ENCODE measurements around the gene SLC38A5. TPM values are rescaled to one million over a fixed set of nuclear protein-coding genes. Genes with fewer than 3 reads are reported as not detected.

Gene SLC38A5
- total and polyA plus RNA-seq, 2 experiments from 2014 or later: 20.7 to 47.7 TPM

DNA sequence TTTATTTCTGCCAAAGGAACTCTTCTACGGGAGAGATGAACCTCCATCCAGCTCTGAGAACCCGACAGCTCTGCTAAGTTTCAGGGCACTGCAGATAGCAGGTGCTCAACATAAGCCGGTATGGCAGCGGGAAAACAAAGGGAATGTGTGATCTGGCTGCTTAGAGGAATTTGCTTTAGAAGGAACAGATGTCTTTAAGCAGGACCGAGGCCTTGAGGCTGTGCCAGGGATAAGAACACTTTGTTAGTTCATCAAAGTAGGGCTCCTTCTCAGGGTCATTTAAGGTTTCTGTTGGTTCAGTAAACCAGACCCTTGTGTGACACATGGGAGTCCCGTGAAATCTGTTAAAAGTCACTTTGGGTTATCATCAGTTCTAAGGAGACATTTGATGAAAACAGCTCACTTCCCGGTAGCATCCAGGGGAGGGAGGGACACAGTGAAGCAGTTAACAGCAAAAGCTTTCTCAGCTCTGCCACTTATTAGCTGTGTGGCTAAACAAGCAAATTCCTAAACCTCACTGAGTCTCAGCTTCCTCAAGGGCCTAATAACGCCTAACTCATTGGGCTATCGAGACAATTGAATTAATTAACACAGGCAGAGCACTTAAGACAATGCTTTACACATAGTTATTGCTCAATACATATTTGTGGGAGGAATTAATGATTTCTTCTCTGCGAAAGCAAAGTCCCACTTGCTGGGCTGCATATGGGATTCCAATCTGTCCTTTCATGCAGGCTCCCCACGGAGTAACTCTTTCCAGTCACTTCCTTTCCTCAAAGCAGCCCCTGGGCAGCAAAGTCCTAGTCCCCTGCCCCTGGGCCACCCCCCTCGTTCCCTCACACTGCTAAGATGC, 3.0 kb upstream of the SLC38A5 start (continued):
- TF ChIP-seq, protein P1, sequence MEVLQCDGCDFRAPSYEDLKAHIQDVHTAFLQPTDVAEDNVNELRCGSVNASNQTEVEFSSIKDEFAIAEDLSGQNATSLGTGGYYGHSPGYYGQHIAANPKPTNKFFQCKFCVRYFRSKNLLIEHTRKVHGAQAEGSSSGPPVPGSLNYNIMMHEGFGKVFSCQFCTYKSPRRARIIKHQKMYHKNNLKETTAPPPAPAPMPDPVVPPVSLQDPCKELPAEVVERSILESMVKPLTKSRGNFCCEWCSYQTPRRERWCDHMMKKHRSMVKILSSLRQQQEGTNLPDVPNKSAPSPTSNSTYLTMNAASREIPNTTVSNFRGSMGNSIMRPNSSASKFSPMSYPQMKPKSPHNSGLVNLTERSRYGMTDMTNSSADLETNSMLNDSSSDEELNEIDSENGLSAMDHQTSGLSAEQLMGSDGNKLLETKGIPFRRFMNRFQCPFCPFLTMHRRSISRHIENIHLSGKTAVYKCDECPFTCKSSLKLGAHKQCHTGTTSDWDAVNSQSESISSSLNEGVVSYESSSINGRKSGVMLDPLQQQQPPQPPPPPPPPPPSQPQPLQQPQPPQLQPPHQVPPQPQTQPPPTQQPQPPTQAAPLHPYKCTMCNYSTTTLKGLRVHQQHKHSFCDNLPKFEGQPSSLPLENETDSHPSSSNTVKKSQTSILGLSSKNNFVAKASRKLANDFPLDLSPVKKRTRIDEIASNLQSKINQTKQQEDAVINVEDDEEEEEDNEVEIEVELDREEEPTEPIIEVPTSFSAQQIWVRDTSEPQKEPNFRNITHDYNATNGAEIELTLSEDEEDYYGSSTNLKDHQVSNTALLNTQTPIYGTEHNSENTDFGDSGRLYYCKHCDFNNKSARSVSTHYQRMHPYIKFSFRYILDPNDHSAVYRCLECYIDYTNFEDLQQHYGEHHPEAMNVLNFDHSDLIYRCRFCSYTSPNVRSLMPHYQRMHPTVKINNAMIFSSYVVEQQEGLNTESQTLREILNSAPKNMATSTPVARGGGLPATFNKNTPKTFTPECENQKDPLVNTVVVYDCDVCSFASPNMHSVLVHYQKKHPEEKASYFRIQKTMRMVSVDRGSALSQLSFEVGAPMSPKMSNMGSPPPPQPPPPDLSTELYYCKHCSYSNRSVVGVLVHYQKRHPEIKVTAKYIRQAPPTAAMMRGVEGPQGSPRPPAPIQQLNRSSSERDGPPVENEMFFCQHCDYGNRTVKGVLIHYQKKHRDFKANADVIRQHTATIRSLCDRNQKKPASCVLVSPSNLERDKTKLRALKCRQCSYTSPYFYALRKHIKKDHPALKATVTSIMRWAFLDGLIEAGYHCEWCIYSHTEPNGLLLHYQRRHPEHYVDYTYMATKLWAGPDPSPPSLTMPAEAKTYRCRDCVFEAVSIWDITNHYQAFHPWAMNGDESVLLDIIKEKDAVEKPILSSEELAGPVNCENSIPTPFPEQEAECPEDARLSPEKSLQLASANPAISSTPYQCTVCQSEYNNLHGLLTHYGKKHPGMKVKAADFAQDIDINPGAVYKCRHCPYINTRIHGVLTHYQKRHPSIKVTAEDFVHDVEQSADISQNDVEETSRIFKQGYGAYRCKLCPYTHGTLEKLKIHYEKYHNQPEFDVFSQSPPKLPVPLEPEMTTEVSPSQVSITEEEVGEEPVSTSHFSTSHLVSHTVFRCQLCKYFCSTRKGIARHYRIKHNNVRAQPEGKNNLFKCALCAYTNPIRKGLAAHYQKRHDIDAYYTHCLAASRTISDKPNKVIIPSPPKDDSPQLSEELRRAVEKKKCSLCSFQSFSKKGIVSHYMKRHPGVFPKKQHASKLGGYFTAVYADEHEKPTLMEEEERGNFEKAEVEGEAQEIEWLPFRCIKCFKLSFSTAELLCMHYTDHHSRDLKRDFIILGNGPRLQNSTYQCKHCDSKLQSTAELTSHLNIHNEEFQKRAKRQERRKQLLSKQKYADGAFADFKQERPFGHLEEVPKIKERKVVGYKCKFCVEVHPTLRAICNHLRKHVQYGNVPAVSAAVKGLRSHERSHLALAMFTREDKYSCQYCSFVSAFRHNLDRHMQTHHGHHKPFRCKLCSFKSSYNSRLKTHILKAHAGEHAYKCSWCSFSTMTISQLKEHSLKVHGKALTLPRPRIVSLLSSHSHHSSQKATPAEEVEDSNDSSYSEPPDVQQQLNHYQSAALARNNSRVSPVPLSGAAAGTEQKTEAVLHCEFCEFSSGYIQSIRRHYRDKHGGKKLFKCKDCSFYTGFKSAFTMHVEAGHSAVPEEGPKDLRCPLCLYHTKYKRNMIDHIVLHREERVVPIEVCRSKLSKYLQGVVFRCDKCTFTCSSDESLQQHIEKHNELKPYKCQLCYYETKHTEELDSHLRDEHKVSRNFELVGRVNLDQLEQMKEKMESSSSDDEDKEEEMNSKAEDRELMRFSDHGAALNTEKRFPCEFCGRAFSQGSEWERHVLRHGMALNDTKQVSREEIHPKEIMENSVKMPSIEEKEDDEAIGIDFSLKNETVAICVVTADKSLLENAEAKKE (CRISPR knock-in tag; IDR thresholded peaks at IDR 0.05): no peak
- TF ChIP-seq, protein P2, sequence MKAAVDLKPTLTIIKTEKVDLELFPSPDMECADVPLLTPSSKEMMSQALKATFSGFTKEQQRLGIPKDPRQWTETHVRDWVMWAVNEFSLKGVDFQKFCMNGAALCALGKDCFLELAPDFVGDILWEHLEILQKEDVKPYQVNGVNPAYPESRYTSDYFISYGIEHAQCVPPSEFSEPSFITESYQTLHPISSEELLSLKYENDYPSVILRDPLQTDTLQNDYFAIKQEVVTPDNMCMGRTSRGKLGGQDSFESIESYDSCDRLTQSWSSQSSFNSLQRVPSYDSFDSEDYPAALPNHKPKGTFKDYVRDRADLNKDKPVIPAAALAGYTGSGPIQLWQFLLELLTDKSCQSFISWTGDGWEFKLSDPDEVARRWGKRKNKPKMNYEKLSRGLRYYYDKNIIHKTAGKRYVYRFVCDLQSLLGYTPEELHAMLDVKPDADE (IDR thresholded peaks at IDR 0.05): no peak
- TF ChIP-seq, protein P3, sequence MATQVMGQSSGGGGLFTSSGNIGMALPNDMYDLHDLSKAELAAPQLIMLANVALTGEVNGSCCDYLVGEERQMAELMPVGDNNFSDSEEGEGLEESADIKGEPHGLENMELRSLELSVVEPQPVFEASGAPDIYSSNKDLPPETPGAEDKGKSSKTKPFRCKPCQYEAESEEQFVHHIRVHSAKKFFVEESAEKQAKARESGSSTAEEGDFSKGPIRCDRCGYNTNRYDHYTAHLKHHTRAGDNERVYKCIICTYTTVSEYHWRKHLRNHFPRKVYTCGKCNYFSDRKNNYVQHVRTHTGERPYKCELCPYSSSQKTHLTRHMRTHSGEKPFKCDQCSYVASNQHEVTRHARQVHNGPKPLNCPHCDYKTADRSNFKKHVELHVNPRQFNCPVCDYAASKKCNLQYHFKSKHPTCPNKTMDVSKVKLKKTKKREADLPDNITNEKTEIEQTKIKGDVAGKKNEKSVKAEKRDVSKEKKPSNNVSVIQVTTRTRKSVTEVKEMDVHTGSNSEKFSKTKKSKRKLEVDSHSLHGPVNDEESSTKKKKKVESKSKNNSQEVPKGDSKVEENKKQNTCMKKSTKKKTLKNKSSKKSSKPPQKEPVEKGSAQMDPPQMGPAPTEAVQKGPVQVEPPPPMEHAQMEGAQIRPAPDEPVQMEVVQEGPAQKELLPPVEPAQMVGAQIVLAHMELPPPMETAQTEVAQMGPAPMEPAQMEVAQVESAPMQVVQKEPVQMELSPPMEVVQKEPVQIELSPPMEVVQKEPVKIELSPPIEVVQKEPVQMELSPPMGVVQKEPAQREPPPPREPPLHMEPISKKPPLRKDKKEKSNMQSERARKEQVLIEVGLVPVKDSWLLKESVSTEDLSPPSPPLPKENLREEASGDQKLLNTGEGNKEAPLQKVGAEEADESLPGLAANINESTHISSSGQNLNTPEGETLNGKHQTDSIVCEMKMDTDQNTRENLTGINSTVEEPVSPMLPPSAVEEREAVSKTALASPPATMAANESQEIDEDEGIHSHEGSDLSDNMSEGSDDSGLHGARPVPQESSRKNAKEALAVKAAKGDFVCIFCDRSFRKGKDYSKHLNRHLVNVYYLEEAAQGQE (IDR thresholded peaks at IDR 0.05; ENCODE audit: unreplicated experiment): no peak
- TF ChIP-seq ZNF114 (CRISPR knock-in tag; IDR thresholded peaks at IDR 0.05): no peak
- no peak for TF ChIP-seq NANOG (IDR thresholded peaks at IDR 0.05; ENCODE audit: borderline replicate concordance)
- TF ChIP-seq JUNB (IDR thresholded peaks at IDR 0.05; ENCODE audit: unreplicated experiment): no peak
- TF ChIP-seq POLR2AphosphoS5 (IDR thresholded peaks at IDR 0.05; ENCODE audit: low read depth): no peak
- TF ChIP-seq CREB1 (CRISPR knock-in tag; IDR thresholded peaks at IDR 0.05; ENCODE audit: low read depth): no peak
